ENCODE data around the gene SLCO4A1. TPM values are rescaled to one million over a fixed set of nuclear protein-coding genes. Genes with fewer than 3 reads are reported as not detected.

Gene SLCO4A1
- total RNA-seq, 4 donors from 2014 or later, result 1.8 to 51.2 (median 29.9) TPM

DNA sequence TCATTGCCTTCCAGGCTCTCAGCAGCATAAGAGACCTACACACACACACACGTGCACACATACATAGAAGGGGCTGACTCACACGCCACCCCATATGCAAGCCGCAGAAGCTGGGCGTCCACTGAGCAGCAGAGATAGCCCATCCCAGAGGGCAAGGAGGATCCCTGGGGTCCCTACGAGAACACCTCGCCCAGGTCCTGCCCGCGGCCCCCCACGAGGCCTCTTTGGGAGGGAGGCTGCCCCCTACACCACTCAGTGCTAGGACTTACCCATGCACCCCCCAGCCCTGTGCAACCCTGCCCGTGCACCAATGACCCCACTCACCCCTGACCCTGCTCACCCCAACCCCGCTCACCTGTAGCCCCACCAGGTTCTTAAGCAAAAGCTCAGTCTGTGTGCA lies 45.8 kb downstream of the SLCO4A1 start:
- Histone ChIP-seq H3K27ac (no peak overlapping the region), H3K9me3 (no peaks in the 10 kb centered on the region)
- DNase-seq, result no peak

GRCh38 chr20:62688855-62689460 lies 46.7 kb downstream of the SLCO4A1 start:
- no peak for TF ChIP-seq POLR2A (IDR thresholded peaks at IDR 0.05)
- TF ChIP-seq, protein P1, sequence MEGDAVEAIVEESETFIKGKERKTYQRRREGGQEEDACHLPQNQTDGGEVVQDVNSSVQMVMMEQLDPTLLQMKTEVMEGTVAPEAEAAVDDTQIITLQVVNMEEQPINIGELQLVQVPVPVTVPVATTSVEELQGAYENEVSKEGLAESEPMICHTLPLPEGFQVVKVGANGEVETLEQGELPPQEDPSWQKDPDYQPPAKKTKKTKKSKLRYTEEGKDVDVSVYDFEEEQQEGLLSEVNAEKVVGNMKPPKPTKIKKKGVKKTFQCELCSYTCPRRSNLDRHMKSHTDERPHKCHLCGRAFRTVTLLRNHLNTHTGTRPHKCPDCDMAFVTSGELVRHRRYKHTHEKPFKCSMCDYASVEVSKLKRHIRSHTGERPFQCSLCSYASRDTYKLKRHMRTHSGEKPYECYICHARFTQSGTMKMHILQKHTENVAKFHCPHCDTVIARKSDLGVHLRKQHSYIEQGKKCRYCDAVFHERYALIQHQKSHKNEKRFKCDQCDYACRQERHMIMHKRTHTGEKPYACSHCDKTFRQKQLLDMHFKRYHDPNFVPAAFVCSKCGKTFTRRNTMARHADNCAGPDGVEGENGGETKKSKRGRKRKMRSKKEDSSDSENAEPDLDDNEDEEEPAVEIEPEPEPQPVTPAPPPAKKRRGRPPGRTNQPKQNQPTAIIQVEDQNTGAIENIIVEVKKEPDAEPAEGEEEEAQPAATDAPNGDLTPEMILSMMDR (IDR thresholded peaks at IDR 0.05), result no peak
- Histone ChIP-seq H3K27me3 (peaks cover 0 to 9% of the 10 kb centered on the region in 2 donors), H3K4me3 (no peak overlapping the region), H3K36me3 (no peaks in the 10 kb centered on the region), H3K27ac (no peak overlapping the region), H3K4me1 (no peaks in the 10 kb centered on the region), H3K9me3 (no peaks in the 10 kb centered on the region)
- no peak for DNase-seq
- intact Hi-C loops (cut with DNase I; ENCODE audit: low total_unique reads), result loop anchor here (10.0 kb wide), 1 partner anchor 86 kb away; no protein-coding TSS in a partner anchor

More for the DNA sequence above, 45.8 kb downstream of the SLCO4A1 start:
- H3K4me1 ChIP-seq, result no peaks in the 10 kb centered on the region
- H3K27me3 ChIP-seq, result peaks cover 0 to 9% of the 10 kb centered on the region in 2 donors
- no peaks in the 10 kb centered on the region for H3K36me3 ChIP-seq
- TF ChIP-seq, protein P1 (IDR thresholded peaks at IDR 0.05), result no peak
- no peak for TF ChIP-seq POLR2A (IDR thresholded peaks at IDR 0.05)
- no peak overlapping the region for H3K4me3 ChIP-seq
- intact Hi-C loops (cut with DNase I; ENCODE audit: low total_unique reads), result loop anchor here (10.0 kb wide), 1 partner anchor 87 kb away; no protein-coding TSS in a partner anchor

DNA sequence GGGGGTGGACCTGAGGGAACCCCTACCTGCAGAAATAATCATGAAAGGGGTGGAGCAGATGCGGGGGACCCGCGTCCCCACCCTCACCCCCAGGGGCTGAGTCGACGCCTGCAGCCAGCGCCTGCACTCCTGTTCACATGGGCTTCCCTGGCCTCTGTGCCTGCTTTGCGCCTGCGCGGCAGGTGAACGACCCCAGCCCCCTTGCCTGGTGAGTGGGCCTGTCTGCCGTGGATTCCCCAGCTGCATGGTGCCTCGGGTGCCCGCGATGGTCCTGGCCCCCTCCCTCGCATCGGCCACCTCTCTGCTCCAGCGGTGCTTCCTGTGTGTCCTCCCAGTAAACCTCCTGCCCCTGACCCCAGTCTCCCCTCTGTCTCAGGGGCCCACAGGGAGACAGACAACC lies 47.6 kb downstream of the SLCO4A1 start:
- Histone ChIP-seq H3K4me3 (no peak overlapping the region), H3K27me3 (peaks cover 0 to 7% of the 10 kb centered on the region in 2 donors)
- intact Hi-C loops (cut with DNase I; ENCODE audit: low total_unique reads), result loop anchor here (10.0 kb wide), 1 partner anchor 85 kb away; no protein-coding TSS in a partner anchor

DNA sequence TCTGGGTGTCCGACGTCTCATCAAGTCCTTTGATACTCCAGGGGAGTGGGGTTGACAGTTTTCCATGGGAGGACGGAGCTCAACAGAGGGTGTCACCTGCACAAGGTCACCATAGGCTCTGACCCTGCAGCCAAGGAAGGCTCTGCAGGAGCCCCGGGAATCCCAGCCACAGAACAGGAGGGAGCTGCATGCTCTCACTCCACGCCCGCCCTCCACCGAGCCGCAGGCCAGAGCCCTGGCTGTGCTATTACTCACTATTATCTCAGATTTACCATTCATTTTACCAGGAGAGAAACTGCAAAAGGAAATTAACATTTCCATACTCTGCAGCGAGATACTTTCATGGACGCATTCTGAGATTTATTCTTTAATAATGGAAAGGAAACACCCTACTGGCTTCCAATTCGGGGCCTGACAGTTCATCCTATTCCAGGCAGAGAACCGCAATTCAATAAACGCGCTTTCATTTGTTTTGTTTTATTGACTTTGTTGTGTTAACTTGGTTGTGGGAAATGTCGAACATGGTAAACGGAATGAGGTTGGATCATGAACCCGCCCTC lies 48.0 kb downstream of the SLCO4A1 start:
- H3K4me3 ChIP-seq, result no peak overlapping the region
- no peaks in the 10 kb centered on the region for H3K4me1 ChIP-seq
- no peak for DNase-seq
- intact Hi-C loops (cut with DNase I; ENCODE audit: low total_unique reads), result no loop called here
- TF ChIP-seq, protein P1 (IDR thresholded peaks at IDR 0.05), result no peak
- no peak for TF ChIP-seq POLR2A (IDR thresholded peaks at IDR 0.05)
- peaks cover 0 to 3% of the 10 kb centered on the region in 2 donors for H3K27me3 ChIP-seq
- H3K9me3 ChIP-seq, result no peaks in the 10 kb centered on the region
- no peak overlapping the region for H3K27ac ChIP-seq
- no peaks in the 10 kb centered on the region for H3K36me3 ChIP-seq

More for the DNA sequence above, 47.6 kb downstream of the SLCO4A1 start:
- no peaks in the 10 kb centered on the region for H3K9me3 ChIP-seq
- no peaks in the 10 kb centered on the region for H3K36me3 ChIP-seq
- DNase-seq, result no peak
- H3K4me1 ChIP-seq, result no peaks in the 10 kb centered on the region
- no peak overlapping the region for H3K27ac ChIP-seq
- TF ChIP-seq, protein P1 (IDR thresholded peaks at IDR 0.05), result no peak
- no peak for TF ChIP-seq POLR2A (IDR thresholded peaks at IDR 0.05)

DNA sequence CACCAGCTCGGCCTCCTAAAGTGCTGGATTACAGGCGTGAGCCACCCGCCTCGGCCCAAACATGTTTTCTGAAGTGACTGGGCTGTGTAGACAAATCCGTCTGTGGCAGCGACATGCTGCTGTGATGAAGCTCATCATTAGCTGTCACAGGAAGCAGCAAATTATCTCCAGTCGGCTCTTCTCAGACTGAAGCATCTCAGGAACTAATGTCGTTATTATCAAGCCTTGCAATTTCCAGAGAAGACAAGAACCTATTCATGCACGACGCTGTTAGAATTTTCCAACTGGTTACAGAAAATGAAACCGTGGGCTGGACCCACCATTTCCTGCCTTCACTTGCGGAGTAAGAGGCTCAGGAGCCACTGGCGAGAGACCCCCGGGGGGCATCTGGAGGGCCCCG lies 49.2 kb downstream of the SLCO4A1 start:
- no peak overlapping the region for H3K27ac ChIP-seq
- H3K27me3 ChIP-seq, result no peaks in the 10 kb centered on the region
- no peaks in the 10 kb centered on the region for H3K4me1 ChIP-seq
- intact Hi-C loops (cut with DNase I; ENCODE audit: low total_unique reads), result no loop called here
- no peaks in the 10 kb centered on the region for H3K9me3 ChIP-seq
- TF ChIP-seq POLR2A (IDR thresholded peaks at IDR 0.05), result no peak
- TF ChIP-seq, protein P1 (IDR thresholded peaks at IDR 0.05), result no peak
- H3K36me3 ChIP-seq, result no peaks in the 10 kb centered on the region
- no peak for DNase-seq
- H3K4me3 ChIP-seq, result no peak overlapping the region

Measured in uterus (tissue), 4 donors.